Left lung (tissue), 10 donors: ENCODE data around the gene DAP3. TPM values are rescaled to one million over a fixed set of nuclear protein-coding genes. Genes with fewer than 3 reads are reported as not detected.

Experiments
- ATAC-seq: fragments of 200-7000 bp; cut with Tn5 transposase; one replicate; pipeline ENCODE4 v1.9.1; 2020; ENCODE audit warnings: moderate library complexity
- DNase-seq, 4 donors: peaks; one replicate each; pipeline ENCODE4 v3.0.0-alpha.2; 2013 to 2020
- H3K27ac ChIP-seq, 2 donors: fragments of 200-600 bp; sonication (generic) in 1 of 2; one replicate each; pipeline versions ENCODE4 v1.5.0 to v1.8.0; 2020 to 2021
- H3K27me3 ChIP-seq, 2 donors: fragments of 200-600 bp; sonication (generic) in 1 of 2; one replicate each; pipeline versions ENCODE4 v1.5.0 to v1.8.0; 2020 to 2021
- H3K36me3 ChIP-seq, 2 donors: fragments of 200-600 bp; sonication (generic) in 1 of 2; one replicate each; pipeline versions ENCODE4 v1.5.0 to v1.8.0; 2020 to 2021
- H3K4me1 ChIP-seq, 2 donors: fragments of 200-600 bp; one replicate each; pipeline ENCODE4 v1.8.0; 2021
- H3K4me3 ChIP-seq, 2 donors: fragments of 200-600 bp; sonication (generic) in 1 of 2; one replicate each; pipeline versions ENCODE4 v1.5.0 to v1.8.0; 2020 to 2021; ENCODE audit warnings: mild to moderate bottlenecking in 1 of 2
- H3K9me3 ChIP-seq, 2 donors: fragments of 200-600 bp; sonication (generic) in 1 of 2; one replicate each; pipeline versions ENCODE4 v1.5.0 to v1.8.0; 2020 to 2021
- intact Hi-C, 2 donors: fragments of 100-400 bp; cut with DNase I; formaldehyde crosslinking; loops; one replicate each; pipeline versions ENCODE4 v1.11.2 to v1.14.2; 2022
- polyA plus RNA-seq, 6 donors: library from polyadenylated mRNA; unstranded; fragments of 120-200 nt; gene quantifications; one replicate each; pipeline ENCODE4 v1.2.1, GENCODE V29; 2013; ENCODE audit not compliant: insufficient read length in 6 of 6
- total RNA-seq, 2 donors: library from RNA; stranded (reverse); fragmentation: NEBNext Ultra II Directional; extraction: Animal tissue kit (Norgen Biotek cat#: 25700); gene quantifications; one replicate each; pipeline ENCODE4 v1.2.1, GENCODE V29; 2021
- TF ChIP-seq, protein P1 (sequence below), 2 donors: fragments of 200-600 bp; sonication (generic) in 1 of 2; IDR thresholded peaks; one replicate each; pipeline versions ENCODE4 v1.5.0 to v1.8.0; 2021; ENCODE audit warnings: antibody characterized with exemption in 2 of 2
- donor health status: DM: no; HTN: yes; CAD: no.
- donor health status: DM: no; HTN: no; CAD: no.

Gene DAP3
- total and polyA plus RNA-seq, 8 donors: 71.7 to 141 (median 124) TPM

DNA sequence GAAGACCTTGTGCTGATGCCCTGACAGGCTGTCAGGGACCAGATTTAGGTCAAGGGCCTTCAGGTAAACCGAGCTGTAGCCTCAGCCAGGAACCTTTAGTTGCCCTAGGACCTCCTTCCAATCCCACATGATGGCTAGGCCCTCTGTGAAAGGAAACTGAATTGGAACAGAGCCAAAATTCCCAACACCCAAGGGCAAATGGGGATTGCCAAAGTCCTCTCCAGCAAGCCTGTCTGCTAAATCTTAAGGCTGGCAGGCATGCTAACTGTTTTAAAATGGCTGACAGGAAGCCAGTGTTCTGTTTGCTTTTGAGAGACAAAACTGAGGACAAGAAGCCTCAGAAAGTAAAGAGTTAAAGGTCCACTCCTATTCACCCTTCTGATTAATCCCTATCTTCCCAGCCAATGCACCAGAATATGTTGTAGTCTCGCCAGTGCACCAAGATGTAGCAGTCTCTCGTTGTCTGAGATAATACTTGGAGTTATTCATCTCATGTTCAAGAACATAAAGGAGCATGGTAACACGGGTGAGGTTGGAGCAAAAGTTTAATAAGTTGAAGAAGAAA lies 43.8 kb upstream of the DAP3 start:
- DNase-seq (no peak), ATAC-seq (no peak)
- TF ChIP-seq, protein P1, sequence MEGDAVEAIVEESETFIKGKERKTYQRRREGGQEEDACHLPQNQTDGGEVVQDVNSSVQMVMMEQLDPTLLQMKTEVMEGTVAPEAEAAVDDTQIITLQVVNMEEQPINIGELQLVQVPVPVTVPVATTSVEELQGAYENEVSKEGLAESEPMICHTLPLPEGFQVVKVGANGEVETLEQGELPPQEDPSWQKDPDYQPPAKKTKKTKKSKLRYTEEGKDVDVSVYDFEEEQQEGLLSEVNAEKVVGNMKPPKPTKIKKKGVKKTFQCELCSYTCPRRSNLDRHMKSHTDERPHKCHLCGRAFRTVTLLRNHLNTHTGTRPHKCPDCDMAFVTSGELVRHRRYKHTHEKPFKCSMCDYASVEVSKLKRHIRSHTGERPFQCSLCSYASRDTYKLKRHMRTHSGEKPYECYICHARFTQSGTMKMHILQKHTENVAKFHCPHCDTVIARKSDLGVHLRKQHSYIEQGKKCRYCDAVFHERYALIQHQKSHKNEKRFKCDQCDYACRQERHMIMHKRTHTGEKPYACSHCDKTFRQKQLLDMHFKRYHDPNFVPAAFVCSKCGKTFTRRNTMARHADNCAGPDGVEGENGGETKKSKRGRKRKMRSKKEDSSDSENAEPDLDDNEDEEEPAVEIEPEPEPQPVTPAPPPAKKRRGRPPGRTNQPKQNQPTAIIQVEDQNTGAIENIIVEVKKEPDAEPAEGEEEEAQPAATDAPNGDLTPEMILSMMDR (IDR thresholded peaks at IDR 0.05): no peak
- intact Hi-C loops: no loop called here
- no peaks in the 10 kb centered on the region for H3K27me3 ChIP-seq
- peaks cover 0 to 22% of the 10 kb centered on the region in 2 donors for H3K9me3 ChIP-seq
- H3K27ac ChIP-seq: no peak overlapping the region
- no peak overlapping the region for H3K4me3 ChIP-seq
- no peaks in the 10 kb centered on the region for H3K36me3 ChIP-seq
- peaks cover 0 to 39% of the 10 kb centered on the region in 2 donors for H3K4me1 ChIP-seq

DNA sequence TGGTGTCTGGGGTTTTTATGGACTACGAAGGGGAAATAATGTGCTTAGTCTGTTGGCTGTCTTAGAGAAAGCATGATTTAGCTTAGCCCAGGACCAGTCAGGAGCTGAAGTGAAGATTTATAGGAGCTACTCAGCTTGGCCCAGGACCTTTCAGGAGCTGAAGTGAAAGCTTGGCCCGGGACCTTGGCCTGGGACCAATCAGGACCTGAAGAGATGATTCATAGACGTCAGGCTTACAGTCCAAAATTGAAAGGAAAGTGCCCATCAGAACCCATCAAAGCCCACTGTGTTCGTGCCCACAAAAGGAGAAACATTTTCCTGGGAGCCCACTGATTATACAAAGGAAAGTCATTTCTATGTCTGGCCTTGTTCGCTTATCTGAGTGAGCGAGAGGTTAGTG lies 43.2 kb upstream of the DAP3 start:
- Histone ChIP-seq H3K27ac (no peak overlapping the region), H3K36me3 (no peaks in the 10 kb centered on the region), H3K9me3 (peaks cover 0 to 22% of the 10 kb centered on the region in 2 donors), H3K4me1 (peaks cover 0 to 39% of the 10 kb centered on the region in 2 donors), H3K4me3 (no peak overlapping the region), H3K27me3 (no peaks in the 10 kb centered on the region)
- TF ChIP-seq, protein P1 (IDR thresholded peaks at IDR 0.05): no peak
- DNase-seq (no peak), ATAC-seq (no peak)
- intact Hi-C loops: no loop called here

DNA sequence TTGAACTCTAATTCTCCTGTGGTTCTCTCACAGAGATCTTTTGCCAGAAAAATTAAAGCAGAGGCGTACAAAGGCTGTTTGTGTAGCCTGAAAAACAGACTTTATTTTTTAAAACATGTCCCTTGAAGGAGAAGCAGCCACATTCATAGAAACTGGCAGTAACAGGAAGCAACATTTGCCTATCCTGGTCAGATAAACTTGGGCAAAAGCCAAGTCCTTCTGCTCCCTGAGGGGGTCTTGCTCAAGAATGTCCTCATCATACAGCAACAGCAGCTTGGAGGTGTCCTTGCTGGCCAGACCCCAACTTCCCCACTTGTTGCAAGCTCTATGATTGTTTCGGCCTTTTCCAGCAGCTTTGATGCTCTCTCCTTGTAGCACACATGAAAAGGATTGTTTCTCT lies 42.6 kb upstream of the DAP3 start:
- Histone ChIP-seq H3K36me3 (no peaks in the 10 kb centered on the region), H3K9me3 (peaks cover 0 to 22% of the 10 kb centered on the region in 2 donors), H3K4me1 (peaks cover 0 to 39% of the 10 kb centered on the region in 2 donors), H3K27ac (no peak overlapping the region), H3K27me3 (no peaks in the 10 kb centered on the region), H3K4me3 (no peak overlapping the region)
- TF ChIP-seq, protein P1 (IDR thresholded peaks at IDR 0.05): no peak
- ATAC-seq (no peak), DNase-seq (peak in 1 of 4 donors; percentile 24)
- intact Hi-C loops: no loop called here

- intact Hi-C loops: no loop called here
- TF ChIP-seq, protein P1 (IDR thresholded peaks at IDR 0.05): peak; percentile 17 to 35
- Histone ChIP-seq H3K9me3 (peaks cover 0 to 1% of the 10 kb centered on the region in 2 donors), H3K4me1 (peaks cover 0 to 39% of the 10 kb centered on the region in 2 donors), H3K4me3 (no peak overlapping the region), H3K36me3 (no peaks in the 10 kb centered on the region), H3K27me3 (no peaks in the 10 kb centered on the region), H3K27ac (peak overlapping the region; percentile 51 to 60)
- ATAC-seq (peak; percentile 93), DNase-seq (peak in 2 of 4 donors; percentile 57 to 80)
Measured at GRCh38 chr1:155648207-155649147, 40.4 kb upstream of the DAP3 start.

- Histone ChIP-seq H3K36me3 (no peaks in the 10 kb centered on the region), H3K27me3 (no peaks in the 10 kb centered on the region), H3K4me1 (peaks cover 0 to 39% of the 10 kb centered on the region in 2 donors), H3K27ac (peak overlapping the region in 1 of 2 donors; percentile 24), H3K9me3 (no peaks in the 10 kb centered on the region), H3K4me3 (no peak overlapping the region)
- TF ChIP-seq, protein P1 (IDR thresholded peaks at IDR 0.05): no peak
- DNase-seq (no peak), ATAC-seq (no peak)
- intact Hi-C loops: no loop called here
Measured at GRCh38 chr1:155649676-155650075, 39.2 kb upstream of the DAP3 start.
